HL-60 (cell line): ENCODE results near the gene LAMA2.

ENCODE experiments used
- GABPA ChIP-seq: IDR thresholded peaks from 2 replicates; pipeline ENCODE4 v1.6.1; 2012; ENCODE audit warnings: low read depth
- POLR2AphosphoS5 ChIP-seq: IDR thresholded peaks from 2 replicates; pipeline ENCODE4 v1.6.1; 2012; ENCODE audit warnings: low read depth
- TF ChIP-seq, protein P1 (sequence below): IDR thresholded peaks from one replicate; pipeline ENCODE4 v1.5.1; 2011; ENCODE audit warnings: low read length, control low read depth, inconsistent platforms; ENCODE audit not compliant: insufficient read depth
- TF ChIP-seq, protein P2 (sequence below): IDR thresholded peaks from 2 replicates; pipeline ENCODE4 v1.6.1; 2012; ENCODE audit warnings: low read depth; ENCODE audit not compliant: insufficient replicate concordance

DNA sequence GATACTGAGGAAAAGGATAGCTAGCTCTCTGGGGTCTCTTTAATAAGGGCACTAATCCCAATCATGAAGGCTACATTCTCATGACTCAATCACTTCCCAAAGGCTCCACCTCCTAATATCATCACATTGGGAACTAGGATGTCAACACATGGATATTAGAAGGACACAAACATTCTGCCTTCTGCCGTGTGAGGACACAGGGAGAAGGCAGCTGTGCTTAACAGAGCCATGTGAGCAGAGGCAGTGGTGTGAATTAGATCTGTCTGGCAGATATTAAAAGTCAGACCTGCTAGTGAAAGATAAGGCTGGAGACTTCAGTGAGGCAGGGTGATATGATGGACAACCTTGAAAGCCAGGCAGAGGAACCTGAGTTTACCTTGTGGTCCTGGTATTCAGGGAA lies 485.1 kb downstream of the LAMA2 start:
- TF ChIP-seq, protein P1, sequence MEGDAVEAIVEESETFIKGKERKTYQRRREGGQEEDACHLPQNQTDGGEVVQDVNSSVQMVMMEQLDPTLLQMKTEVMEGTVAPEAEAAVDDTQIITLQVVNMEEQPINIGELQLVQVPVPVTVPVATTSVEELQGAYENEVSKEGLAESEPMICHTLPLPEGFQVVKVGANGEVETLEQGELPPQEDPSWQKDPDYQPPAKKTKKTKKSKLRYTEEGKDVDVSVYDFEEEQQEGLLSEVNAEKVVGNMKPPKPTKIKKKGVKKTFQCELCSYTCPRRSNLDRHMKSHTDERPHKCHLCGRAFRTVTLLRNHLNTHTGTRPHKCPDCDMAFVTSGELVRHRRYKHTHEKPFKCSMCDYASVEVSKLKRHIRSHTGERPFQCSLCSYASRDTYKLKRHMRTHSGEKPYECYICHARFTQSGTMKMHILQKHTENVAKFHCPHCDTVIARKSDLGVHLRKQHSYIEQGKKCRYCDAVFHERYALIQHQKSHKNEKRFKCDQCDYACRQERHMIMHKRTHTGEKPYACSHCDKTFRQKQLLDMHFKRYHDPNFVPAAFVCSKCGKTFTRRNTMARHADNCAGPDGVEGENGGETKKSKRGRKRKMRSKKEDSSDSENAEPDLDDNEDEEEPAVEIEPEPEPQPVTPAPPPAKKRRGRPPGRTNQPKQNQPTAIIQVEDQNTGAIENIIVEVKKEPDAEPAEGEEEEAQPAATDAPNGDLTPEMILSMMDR, result no peak
- no peak for TF ChIP-seq POLR2AphosphoS5
- TF ChIP-seq, protein P2, sequence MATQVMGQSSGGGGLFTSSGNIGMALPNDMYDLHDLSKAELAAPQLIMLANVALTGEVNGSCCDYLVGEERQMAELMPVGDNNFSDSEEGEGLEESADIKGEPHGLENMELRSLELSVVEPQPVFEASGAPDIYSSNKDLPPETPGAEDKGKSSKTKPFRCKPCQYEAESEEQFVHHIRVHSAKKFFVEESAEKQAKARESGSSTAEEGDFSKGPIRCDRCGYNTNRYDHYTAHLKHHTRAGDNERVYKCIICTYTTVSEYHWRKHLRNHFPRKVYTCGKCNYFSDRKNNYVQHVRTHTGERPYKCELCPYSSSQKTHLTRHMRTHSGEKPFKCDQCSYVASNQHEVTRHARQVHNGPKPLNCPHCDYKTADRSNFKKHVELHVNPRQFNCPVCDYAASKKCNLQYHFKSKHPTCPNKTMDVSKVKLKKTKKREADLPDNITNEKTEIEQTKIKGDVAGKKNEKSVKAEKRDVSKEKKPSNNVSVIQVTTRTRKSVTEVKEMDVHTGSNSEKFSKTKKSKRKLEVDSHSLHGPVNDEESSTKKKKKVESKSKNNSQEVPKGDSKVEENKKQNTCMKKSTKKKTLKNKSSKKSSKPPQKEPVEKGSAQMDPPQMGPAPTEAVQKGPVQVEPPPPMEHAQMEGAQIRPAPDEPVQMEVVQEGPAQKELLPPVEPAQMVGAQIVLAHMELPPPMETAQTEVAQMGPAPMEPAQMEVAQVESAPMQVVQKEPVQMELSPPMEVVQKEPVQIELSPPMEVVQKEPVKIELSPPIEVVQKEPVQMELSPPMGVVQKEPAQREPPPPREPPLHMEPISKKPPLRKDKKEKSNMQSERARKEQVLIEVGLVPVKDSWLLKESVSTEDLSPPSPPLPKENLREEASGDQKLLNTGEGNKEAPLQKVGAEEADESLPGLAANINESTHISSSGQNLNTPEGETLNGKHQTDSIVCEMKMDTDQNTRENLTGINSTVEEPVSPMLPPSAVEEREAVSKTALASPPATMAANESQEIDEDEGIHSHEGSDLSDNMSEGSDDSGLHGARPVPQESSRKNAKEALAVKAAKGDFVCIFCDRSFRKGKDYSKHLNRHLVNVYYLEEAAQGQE, result no peak
- TF ChIP-seq GABPA, result no peak
